ENCODE data around the gene RPA3. TPM values are rescaled to one million over a fixed set of nuclear protein-coding genes. Genes with fewer than 3 reads are reported as not detected.

Gene RPA3
- total RNA-seq, 4 donors from 2014 or later: 5.3 to 19.2 (median 18.6) TPM

GRCh38 chr7:7698930-7699329, 19.5 kb downstream of the RPA3 start:
- H3K27ac ChIP-seq: no peak overlapping the region
- H3K4me3 ChIP-seq: no peak overlapping the region
- intact Hi-C loops (cut with DNase I; ENCODE audit: low total_unique reads): no loop called here
- TF ChIP-seq POLR2A (IDR thresholded peaks at IDR 0.05): no peak
- TF ChIP-seq, protein P1, sequence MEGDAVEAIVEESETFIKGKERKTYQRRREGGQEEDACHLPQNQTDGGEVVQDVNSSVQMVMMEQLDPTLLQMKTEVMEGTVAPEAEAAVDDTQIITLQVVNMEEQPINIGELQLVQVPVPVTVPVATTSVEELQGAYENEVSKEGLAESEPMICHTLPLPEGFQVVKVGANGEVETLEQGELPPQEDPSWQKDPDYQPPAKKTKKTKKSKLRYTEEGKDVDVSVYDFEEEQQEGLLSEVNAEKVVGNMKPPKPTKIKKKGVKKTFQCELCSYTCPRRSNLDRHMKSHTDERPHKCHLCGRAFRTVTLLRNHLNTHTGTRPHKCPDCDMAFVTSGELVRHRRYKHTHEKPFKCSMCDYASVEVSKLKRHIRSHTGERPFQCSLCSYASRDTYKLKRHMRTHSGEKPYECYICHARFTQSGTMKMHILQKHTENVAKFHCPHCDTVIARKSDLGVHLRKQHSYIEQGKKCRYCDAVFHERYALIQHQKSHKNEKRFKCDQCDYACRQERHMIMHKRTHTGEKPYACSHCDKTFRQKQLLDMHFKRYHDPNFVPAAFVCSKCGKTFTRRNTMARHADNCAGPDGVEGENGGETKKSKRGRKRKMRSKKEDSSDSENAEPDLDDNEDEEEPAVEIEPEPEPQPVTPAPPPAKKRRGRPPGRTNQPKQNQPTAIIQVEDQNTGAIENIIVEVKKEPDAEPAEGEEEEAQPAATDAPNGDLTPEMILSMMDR (IDR thresholded peaks at IDR 0.05): no peak
- no peaks in the 10 kb centered on the region for H3K36me3 ChIP-seq
- no peak for DNase-seq
- no peaks in the 10 kb centered on the region for H3K27me3 ChIP-seq
- H3K4me1 ChIP-seq: peaks cover 0 to 13% of the 10 kb centered on the region in 2 donors
- no peaks in the 10 kb centered on the region for H3K9me3 ChIP-seq

GRCh38 chr7:7696458-7697119, 21.8 kb downstream of the RPA3 start:
- TF ChIP-seq, protein P1 (IDR thresholded peaks at IDR 0.05): no peak
- TF ChIP-seq POLR2A (IDR thresholded peaks at IDR 0.05): no peak
- Histone ChIP-seq H3K4me3 (no peak overlapping the region), H3K27ac (peak overlapping the region; percentile 50 to 62), H3K36me3 (no peaks in the 10 kb centered on the region), H3K9me3 (no peaks in the 10 kb centered on the region), H3K4me1 (peaks cover 0 to 13% of the 10 kb centered on the region in 2 donors), H3K27me3 (no peaks in the 10 kb centered on the region)
- intact Hi-C loops (cut with DNase I; ENCODE audit: low total_unique reads): no loop called here
- DNase-seq: no peak

DNA sequence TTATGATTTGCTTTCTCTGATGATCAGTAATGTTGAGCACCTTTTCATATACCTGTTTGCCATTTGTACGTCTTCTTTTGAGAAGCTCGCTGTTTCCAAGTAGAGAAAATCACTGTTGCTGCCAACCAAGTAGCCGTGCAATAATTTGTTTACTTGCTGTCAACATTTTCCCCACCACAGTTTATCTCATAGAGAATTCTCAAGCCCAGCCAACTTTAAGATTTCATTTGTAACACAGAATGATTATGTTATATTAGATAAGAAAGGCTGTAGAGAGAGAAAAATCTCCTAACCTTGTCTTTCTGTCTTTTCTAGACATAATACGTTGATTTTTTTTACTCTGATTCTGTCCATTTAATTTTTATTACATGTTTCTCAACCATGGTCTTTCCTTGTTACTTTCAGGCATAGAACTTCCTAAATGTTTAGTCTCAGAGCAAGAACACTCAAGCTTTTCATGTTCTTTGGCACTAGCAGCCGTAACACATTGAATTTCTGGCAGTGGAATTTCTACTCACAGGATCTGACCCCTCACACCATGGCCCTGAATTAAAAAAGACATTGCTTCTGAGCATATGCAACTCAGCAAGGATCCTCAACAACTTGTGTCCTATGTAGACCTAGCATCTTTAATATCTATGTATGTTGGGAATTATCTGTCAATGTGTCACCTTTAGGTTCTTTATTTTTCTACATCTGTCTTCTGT, 23.1 kb downstream of the RPA3 start:
- DNase-seq: no peak
- no peak for TF ChIP-seq POLR2A (IDR thresholded peaks at IDR 0.05)
- TF ChIP-seq, protein P1 (IDR thresholded peaks at IDR 0.05): no peak
- Histone ChIP-seq H3K4me1 (peaks cover 0 to 13% of the 10 kb centered on the region in 2 donors), H3K27ac (peak overlapping the region; percentile 50 to 62), H3K27me3 (no peaks in the 10 kb centered on the region), H3K36me3 (no peaks in the 10 kb centered on the region), H3K4me3 (no peak overlapping the region), H3K9me3 (no peaks in the 10 kb centered on the region)
- intact Hi-C loops (cut with DNase I; ENCODE audit: low total_unique reads): no loop called here

DNA sequence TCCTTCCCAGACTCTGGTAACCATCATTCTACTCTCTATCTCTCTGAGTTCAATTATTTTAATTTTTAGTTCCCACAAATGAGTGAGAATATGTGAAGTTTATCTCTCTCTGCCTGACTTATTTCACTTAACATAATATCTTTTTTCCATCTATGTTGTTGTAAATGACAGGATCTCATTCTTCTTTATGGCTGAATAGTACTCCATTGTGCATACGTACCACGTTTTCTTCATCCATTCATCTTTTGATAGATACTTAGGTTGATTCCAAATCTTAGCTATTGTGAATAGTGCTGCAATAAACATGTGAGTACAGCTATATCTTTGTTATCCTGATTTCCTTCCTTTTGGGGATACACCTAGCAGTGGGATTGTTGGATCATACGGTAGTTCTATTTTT, 23.9 kb downstream of the RPA3 start:
- TF ChIP-seq, protein P1 (IDR thresholded peaks at IDR 0.05): no peak
- TF ChIP-seq POLR2A (IDR thresholded peaks at IDR 0.05): no peak
- intact Hi-C loops (cut with DNase I; ENCODE audit: low total_unique reads): no loop called here
- Histone ChIP-seq H3K4me3 (no peak overlapping the region), H3K9me3 (no peaks in the 10 kb centered on the region), H3K27ac (peak overlapping the region; percentile 50 to 62), H3K27me3 (no peaks in the 10 kb centered on the region), H3K4me1 (peaks cover 0 to 13% of the 10 kb centered on the region in 2 donors), H3K36me3 (no peaks in the 10 kb centered on the region)
- no peak for DNase-seq

DNA sequence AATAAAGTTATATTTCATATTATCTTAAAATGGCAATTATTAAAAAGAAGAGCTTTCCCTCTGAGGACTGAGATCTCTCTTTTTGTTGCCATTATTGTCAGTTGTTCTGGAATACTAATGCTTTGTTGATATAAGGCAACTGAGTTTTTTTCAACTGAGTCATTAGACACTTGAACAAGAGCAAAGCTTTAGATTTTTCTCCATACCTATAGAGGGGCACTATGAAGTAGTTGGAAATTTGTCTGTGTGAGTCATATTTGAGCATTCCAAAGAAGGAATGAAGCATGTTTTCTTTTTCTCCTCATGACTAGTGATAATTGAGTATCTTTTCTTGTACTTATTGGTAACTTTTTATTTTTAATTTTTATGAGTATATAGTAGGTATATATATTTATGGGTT, 24.5 kb downstream of the RPA3 start:
- Histone ChIP-seq H3K36me3 (no peaks in the 10 kb centered on the region), H3K27me3 (no peaks in the 10 kb centered on the region), H3K9me3 (no peaks in the 10 kb centered on the region), H3K27ac (no peak overlapping the region), H3K4me1 (peaks cover 0 to 13% of the 10 kb centered on the region in 2 donors), H3K4me3 (no peak overlapping the region)
- intact Hi-C loops (cut with DNase I; ENCODE audit: low total_unique reads): no loop called here
- TF ChIP-seq, protein P1 (IDR thresholded peaks at IDR 0.05): no peak
- TF ChIP-seq POLR2A (IDR thresholded peaks at IDR 0.05): no peak
- no peak for DNase-seq

All from uterus (tissue), 4 donors.